GM21447 (cell line): ENCODE results near the gene FAM89B.

Experiments
- ATAC-seq: cut with Tn5 transposase; IDR thresholded peaks from one replicate; pipeline ENCODE4 v1.9.1; 2021; ENCODE audit not compliant: unreplicated experiment

The FAM89B gene

DNA sequence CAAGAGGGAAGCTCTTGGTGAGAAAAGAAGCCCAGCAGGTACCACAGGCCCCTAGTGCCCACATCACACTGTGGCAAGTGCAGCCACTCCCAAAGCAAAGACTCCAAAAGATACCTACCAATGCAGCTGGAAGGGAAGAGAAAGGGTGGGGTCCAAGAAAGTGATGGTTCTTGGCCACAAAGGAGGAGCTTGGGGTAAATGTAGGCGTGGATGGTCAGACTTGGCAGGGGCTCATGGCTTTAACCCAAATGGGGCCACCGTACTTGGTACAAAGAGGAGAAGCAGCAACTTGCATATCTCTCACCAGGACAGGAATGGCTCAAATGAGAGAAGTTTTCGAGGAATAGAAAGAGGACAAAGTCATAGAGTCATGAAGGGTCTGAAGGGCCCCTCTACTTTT lies 36.9 kb downstream of the FAM89B start:
- no peak for ATAC-seq

- ATAC-seq, result no peak
These were observed 37.3 kb downstream of the FAM89B start for GRCh38 chr11:65609665-65610064.

DNA sequence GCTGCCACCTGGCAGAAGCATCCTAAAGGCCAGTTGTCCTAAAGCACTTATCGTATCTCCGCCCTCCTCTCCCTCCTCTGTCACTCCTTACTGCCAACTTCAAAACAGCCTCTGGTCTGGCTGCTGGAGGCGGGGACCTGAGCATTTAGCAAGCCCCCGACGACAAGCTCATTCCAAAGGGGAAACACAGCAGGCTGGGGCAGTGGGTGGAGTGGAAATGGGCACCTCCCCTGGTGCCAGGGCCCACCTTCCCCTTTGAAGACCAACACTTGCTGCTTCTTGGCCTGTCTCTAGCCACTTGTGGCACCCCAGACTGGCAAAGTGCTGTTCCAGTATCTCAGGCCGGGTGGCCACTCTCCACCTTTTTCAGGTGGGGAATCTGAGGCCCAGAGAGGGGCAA lies 38.1 kb downstream of the FAM89B start:
- ATAC-seq, result no peak

DNA sequence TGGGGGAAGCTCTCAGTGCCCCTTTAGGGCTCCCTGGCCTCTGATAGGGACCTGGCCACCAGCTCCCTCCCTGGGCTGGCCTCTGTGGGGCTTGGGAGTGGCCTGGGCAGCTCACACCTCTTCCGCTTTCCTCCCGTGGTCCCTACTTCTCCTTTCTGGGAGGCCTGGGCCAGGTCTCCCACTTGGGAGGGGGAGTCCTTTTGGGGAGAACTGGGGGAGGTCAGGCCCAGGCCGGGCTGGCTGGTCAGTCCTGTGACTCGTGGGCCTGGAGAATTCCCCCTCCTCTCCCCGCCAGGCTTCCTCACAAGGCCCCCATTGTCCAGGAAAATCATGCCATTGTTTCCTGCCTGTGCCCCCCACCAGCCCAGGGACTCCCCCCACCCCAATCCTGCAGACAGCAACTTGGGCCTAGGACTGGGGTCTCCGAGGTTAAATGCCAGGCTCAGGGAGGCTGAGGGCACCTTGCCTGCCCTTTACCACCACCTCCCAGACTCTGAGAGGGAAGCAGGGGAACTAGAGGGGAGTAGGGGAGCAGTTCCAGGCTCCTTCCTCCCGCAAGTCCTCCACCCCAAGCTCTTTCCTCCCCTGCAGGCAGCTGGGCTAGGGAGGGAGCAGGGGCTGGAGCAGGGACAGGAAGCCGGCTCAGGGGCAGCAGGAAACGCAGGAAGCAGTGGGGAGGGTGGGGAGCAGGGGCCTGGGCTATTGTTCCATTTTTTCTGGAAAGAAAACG lies 38.9 kb downstream of the FAM89B start:
- ATAC-seq, result no peak

- no peak for ATAC-seq
These were observed 39.6 kb downstream of the FAM89B start for GRCh38 chr11:65611758-65612603.

- no peak for ATAC-seq
These were observed 40.4 kb downstream of the FAM89B start for GRCh38 chr11:65612691-65613090.

DNA sequence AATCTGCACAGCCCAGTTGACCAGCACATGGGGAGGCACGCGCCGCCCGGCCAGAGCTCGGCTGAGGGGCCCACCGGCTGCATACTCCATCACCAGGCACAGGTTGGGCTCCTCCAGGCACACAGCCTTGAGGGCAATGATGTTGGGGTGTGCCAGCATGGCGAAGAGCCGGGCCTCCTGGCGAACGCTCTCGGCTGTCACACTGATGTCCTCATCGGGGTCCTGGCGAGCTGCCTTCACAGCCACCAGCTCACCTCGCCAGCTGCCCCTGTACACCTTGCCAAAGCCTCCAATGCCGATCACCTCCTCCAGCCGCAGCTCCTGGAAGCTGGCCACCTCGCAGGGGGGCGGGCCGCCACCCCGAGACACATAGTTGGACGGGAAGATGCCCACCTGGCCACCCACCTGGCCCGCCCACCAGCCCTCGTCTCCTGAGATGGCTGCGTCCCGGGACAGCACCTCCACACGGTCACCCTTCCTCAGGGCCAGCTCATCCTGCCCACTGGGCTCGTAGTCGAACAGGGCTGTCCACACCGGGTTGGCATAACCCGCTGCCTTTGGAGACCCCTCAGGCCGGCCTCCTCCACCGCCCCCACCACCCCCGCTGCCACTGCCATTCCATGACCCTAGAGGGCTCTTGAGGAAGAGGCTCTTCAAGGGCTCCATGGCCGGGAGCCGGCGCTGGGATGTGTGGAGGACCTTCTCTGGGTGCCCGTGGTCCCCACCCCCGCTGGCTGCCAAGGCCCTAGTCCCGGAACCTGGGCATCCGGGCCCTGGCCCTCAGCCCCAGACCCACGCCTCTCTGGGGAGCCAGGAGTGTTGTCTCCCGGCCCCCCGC lies 41.0 kb downstream of the FAM89B start:
- ATAC-seq, result no peak

DNA sequence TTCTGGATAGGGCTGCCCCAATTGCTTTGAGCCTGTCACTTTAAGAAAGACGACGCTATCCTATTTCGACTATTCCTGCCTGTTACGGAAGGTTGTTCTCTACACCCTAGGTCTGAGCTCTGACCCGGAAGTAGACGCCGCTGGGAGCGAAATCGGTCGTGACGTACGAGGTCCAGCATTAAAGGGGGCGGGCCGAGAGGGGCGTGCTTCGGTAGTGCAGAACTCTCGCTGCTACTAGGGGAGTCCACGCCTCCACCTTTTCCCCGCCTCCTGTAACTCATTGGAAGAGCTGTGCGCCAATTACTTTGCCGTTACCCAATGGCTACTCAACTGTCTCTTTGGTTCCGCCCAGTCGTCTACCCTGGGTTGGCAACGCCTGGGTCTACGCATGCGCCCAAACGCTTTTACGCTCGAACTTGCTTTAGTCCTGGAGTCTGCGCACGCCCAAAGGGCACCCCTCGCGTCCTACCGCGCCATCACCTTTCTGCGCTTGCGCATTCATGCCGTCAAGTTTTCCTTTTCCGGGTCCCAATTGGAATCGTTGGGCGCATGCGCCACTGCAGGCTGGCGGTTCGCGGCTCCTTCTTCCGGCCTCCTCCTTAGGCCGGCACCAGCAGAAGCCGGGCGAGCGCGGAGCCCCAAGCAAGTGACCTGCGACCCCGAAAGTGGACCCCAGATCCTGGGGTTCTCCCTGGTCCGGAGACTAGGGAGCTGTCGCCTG lies 43.1 kb downstream of the FAM89B start, which contains the start of gene PCNX3:
Gene PCNX3 (plus strand): TSS at position 548 of the 721 bp plus-strand sequence. CDS start 536 bp downstream, outside the sequence.
- ATAC-seq, result peak; percentile 81

DNA sequence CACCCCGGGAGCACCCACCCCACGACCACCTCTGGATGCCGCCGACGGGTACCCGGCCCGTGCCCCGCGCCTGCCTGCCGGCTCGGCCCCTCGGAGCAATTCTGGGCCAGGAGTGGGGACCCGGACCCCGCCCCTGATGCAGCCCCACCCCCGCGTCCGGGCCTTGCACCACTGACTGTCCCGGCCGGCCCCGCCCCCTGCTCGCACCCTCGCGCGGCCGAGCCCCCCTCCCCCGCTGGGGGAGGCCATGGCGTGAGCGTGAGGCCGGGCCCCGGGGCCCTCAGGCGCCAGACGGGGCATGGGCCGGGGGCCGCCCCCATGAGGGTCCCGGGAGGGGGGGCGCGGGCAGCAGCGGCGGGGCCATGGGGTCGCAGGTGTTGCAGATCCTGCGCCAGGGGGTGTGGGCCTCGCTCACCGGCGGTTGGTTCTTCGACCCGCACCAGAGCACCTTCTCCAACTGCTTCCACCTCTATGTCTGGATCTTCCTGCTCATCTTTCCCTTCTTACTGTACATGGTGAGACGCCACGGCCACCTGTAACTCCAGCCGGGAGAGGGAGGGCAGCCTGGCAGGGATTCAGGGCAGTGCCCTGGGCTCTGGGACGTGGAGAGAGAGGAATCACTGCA lies 43.7 kb downstream of the FAM89B start:
- peak; percentile 0 for ATAC-seq

DNA sequence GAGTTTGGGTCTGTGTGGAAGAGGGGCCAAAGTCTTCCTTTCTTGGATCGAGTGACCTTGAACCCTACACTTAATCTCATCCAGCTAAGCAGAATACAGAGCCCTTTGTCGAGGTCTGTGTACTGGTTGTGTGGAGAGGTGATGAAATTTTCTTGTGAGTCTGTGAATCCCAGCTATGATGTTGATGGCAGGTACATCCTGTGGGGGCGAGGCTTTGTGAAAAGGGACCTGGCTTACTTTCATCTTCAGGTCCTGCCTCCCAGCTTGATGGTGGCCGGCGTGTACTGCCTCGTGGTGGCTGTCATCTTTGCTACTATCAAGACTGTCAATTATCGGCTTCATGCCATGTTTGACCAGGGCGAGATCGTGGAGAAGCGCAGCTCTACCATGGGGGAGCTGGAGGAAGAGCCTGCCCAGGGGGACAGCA lies 44.2 kb downstream of the FAM89B start:
- ATAC-seq, result no peak

DNA sequence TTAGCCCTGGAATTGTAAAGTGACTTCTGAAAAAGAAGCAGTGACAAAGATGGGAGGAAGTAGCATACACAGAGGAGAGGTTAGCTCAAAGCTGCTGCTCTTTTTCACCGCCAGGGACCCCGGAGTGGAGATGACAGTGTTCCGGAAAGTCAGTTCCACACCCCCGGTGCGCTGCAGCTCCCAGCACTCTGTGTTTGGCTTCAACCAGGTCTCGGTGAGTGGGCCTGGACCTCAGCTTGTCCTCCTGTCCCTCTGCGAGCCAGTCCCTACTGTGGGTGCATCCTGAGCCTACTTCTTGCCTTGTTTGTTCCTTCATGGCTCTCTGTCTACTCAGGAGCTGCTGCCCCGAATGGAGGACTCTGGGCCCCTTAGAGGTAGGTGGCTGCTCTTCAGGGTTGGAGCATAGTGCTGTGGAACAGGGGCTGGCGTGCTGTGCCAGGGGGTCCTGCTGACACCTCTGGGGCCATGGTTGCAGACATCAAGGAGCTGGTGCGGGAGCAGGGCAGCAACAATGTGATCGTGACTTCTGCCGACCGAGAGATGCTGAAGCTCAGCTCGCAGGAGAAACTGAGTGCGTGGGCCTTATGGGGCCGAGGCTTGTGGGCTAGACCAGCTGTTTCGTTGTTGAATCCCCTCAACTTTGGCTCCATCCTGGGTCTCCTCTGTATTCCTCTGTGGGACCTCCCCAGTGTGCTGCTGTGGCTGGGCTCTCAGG lies 45.0 kb downstream of the FAM89B start:
- no peak for ATAC-seq

DNA sequence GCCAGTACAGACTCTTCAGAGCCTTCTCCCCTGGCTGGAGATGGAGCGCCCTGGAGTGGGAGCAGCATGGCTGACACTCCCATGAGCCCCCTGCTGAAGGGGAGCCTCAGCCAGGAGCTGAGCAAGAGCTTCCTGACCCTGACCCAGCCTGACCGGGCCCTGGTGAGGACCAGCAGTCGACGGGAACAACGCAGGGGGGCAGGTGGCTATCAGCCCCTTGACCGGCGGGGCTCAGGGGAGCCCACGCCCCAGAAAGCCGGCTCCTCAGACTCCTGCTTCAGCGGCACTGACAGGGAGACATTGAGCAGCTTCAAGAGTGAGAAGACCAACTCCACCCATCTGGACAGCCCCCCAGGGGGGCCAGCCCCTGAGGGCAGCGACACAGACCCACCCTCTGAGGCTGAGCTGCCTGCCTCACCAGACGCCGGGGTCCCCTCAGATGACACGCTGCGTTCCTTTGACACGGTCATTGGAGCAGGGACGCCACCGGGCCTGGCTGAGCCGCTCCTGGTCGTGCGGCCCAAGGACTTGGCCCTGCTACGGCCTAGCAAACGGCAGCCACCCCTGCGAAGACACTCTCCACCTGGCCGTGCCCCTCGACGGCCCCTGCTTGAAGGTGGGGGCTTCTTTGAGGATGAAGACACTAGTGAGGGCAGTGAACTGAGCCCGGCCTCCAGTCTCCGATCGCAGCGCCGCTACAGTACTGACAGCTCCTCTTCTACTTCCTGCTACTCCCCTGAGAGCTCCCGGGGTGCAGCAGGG lies 45.8 kb downstream of the FAM89B start:
- ATAC-seq, result no peak

DNA sequence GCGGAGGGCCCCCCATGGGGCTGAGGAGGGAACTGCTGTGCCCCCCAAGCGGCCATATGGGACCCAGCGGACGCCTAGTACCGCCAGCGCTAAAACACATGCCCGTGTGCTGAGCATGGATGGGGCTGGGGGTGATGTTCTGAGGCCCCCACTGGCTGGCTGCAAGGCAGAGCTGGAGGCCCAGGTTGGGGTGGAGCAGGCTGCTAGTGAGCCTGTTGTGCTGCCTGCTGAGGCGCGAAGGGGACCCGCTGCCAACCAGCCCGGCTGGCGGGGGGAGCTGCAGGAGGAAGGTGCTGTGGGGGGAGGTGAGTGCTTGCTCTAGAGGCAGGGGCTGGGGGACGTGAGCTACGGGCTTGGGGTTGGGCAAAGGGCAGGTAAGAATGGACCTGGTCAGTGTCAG lies 46.4 kb downstream of the FAM89B start:
- ATAC-seq, result no peak

GRCh38 chr11:65619281-65619928 lies 47.1 kb downstream of the FAM89B start:
- no peak for ATAC-seq

GRCh38 chr11:65620666-65621065 lies 48.3 kb downstream of the FAM89B start:
- ATAC-seq, result no peak

DNA sequence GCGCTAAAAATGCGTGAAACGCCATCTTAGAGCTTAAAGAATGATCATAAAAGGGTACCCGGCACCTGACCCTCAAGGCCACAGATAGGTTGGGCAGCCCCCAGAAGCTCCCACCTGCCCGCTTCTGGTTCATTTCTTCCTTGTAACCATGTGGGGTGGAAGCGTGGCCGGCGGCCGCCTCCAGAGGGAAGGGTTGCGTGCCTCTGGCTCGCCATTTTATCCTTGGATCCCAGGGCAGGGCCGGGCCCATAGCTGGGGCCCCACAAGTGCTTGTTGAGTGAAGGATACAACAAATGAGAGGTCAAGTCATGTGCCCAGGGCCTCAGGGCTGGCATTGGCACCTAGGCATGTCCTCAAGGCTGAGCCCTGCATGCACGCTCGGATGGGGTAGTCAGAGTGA lies 49.1 kb downstream of the FAM89B start:
- no peak for ATAC-seq

DNA sequence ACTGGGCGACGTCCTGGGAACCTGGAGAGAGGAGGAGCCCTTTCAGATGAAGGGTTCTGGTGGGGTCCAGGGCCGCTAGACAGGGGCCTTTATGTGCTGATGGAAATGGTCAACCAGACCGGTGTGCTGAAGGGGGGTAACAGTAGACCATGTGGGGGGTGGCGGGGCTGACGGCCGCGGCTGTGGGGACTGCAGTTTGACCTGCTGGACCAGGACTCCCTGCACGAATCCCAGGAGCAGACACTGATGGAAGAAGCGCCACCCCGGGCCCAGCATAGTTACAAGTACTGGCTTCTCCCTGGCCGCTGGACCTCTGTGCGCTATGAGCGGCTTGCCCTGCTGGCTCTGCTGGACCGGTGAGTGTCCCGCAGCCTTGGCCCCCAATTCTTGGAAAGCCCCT lies 49.7 kb downstream of the FAM89B start:
- no peak for ATAC-seq

GRCh38 chr11:65623177-65623576 lies 50.8 kb downstream of the FAM89B start:
- no peak for ATAC-seq
